Liver (tissue), 9 donors: ENCODE data around the gene MAPK1. TPM values are rescaled to one million over a fixed set of nuclear protein-coding genes. Genes with fewer than 3 reads are reported as not detected.
"Not testable (repeated sequence)": the region's sequence is repeated elsewhere in the genome, so short reads cannot be mapped to it uniquely, and the experiment has no call there.

Source experiments
- DNase-seq: peaks from one replicate; pipeline ENCODE4 v3.0.0-alpha.2; 2017; ENCODE audit warnings: low spot score
- H3K27ac ChIP-seq, 2 donors: one replicate each; pipeline ENCODE4 v1.7.0; 2013; ENCODE audit warnings: inconsistent platforms in 2 of 2, low read length in 2 of 2, control low read depth in 1 of 2, low read depth in 1 of 2, mild to moderate bottlenecking in 1 of 2
- H3K27me3 ChIP-seq, 4 donors: one replicate each; pipeline versions ENCODE4 v1.6.1 to v1.7.0; 2013; ENCODE audit warnings: low read length in 3 of 4, inconsistent platforms in 1 of 4, mild to moderate bottlenecking in 1 of 4, moderate library complexity in 1 of 4; ENCODE audit not compliant: control insufficient read depth in 4 of 4, insufficient read depth in 4 of 4
- H3K36me3 ChIP-seq, 4 donors: one replicate each; pipeline versions ENCODE4 v1.6.1 to v1.7.0; 2013; ENCODE audit warnings: low read length in 3 of 4, mild to moderate bottlenecking in 3 of 4, low read depth in 1 of 4, moderate library complexity in 1 of 4; ENCODE audit not compliant: control insufficient read depth in 4 of 4, insufficient read depth in 3 of 4
- H3K4me1 ChIP-seq, 4 donors: one replicate each; pipeline versions ENCODE4 v1.6.1 to v1.7.0; 2013; ENCODE audit warnings: low read length in 3 of 4, mild to moderate bottlenecking in 3 of 4, moderate library complexity in 1 of 4; ENCODE audit not compliant: control insufficient read depth in 4 of 4, insufficient read depth in 4 of 4
- H3K4me3 ChIP-seq, 3 donors: one replicate each; pipeline versions ENCODE4 v1.6.1 to v1.7.0; 2013; ENCODE audit warnings: low read length in 3 of 3, control low read depth in 1 of 3, low read depth in 1 of 3, mild to moderate bottlenecking in 1 of 3
- H3K9ac ChIP-seq, 2 donors: one replicate each; pipeline ENCODE4 v1.7.0; 2013; ENCODE audit warnings: low read length in 2 of 2, mild to moderate bottlenecking in 2 of 2, moderate library complexity in 2 of 2, control low read depth in 1 of 2, low read depth in 1 of 2
- H3K9me3 ChIP-seq, 4 donors: one replicate each; pipeline versions ENCODE4 v1.6.1 to v1.7.0; 2013; ENCODE audit warnings: low read length in 3 of 4; ENCODE audit not compliant: control insufficient read depth in 4 of 4
- ATF3 ChIP-seq: IDR thresholded peaks from 2 replicates; pipeline ENCODE4 v1.6.1; 2016; ENCODE audit warnings: antibody characterized with exemption
- CTCF ChIP-seq: fragments of 150-350 bp; IDR thresholded peaks from 2 replicates; pipeline ENCODE4 v1.5.1; 2017; ENCODE audit warnings: improper control_type of control experiment, low read depth, low read length; ENCODE audit not compliant: missing input control
- EGR1 ChIP-seq, 2 donors: IDR thresholded peaks; 2 replicates each; pipeline ENCODE4 v1.6.1; 2016 to 2018; ENCODE audit warnings: antibody characterized with exemption in 2 of 2, low read depth in 2 of 2
- FOXA1 ChIP-seq: IDR thresholded peaks from 2 replicates; pipeline ENCODE4 v1.6.1; 2016; ENCODE audit warnings: antibody characterized with exemption
- HNF4G ChIP-seq: IDR thresholded peaks from 2 replicates; pipeline ENCODE4 v1.6.1; 2016; ENCODE audit warnings: antibody characterized with exemption
- JUND ChIP-seq, 2 donors: IDR thresholded peaks; 2 replicates each; pipeline ENCODE4 v1.6.1; 2016; ENCODE audit warnings: antibody characterized with exemption in 2 of 2
- NR2F2 ChIP-seq: IDR thresholded peaks from 2 replicates; pipeline ENCODE4 v1.6.1; 2016; ENCODE audit warnings: antibody characterized with exemption
- RAD21 ChIP-seq, 2 donors: IDR thresholded peaks; 2 replicates each; pipeline ENCODE4 v1.6.1; 2016; ENCODE audit warnings: antibody characterized with exemption in 2 of 2, mild to moderate bottlenecking in 2 of 2
- REST ChIP-seq: IDR thresholded peaks from 2 replicates; pipeline ENCODE4 v1.6.1; 2016; ENCODE audit warnings: antibody characterized with exemption, mild to moderate bottlenecking
- SP1 ChIP-seq: IDR thresholded peaks from 2 replicates; pipeline ENCODE4 v1.6.1; 2018; ENCODE audit warnings: antibody characterized with exemption, mild to moderate bottlenecking
- TAF1 ChIP-seq: conservative IDR thresholded peaks from 2 replicates; pipeline ENCODE4 v1.6.1; 2016; ENCODE audit warnings: antibody characterized with exemption, mild to moderate bottlenecking
- WGBS: extraction: QIAGEN DNeasy Blood & Tissue Kit; methylation state at CpG from one replicate; pipeline ENCODE4 v1.1.7; 2013; 5-methylcytosine and 5-hydroxymethylcytosine counted together
- polyA plus RNA-seq, 2 donors: library from polyadenylated mRNA; stranded (reverse) in 1 of 2; unstranded in 1 of 2; fragments of 200-250 nt in 1 of 2; fragments of >200 nt in 1 of 2; fragmentation: Nextera tagmentation in 1 of 2; extraction: Ambion mirVana in 1 of 2; gene quantifications; one replicate each; pipeline versions ENCODE4 v1.2.1 to v1.2.3, GENCODE V29; 2013 to 2015
- total RNA-seq, 2 donors: library from RNA; depleted of rRNA; stranded (reverse); fragments of >200 nt; gene quantifications; one replicate each; pipeline ENCODE4 v1.2.3, GENCODE V29; 2014
- donor health status: healthy.
- donor health status: healthy.
- donor health status: healthy.
- donor health status: healthy.
- donor health status: healthy.

Gene MAPK1
- total and polyA plus RNA-seq, 4 donors: 8.3 to 31.8 (median 22.8) TPM

- TF ChIP-seq REST (no peak), SP1 (no peak), HNF4G (no peak), FOXA1 (no peak), EGR1 (IDR thresholded peaks at IDR 0.05; ENCODE audit: low read depth in 2 of 2) (no peak)
Measured at GRCh38 chr22:21907638-21908522, 40.4 kb upstream of the MAPK1 start (continued).

GRCh38 chr22:21905234-21905633, 37.8 kb upstream of the MAPK1 start:
- not testable (repeated sequence) for H3K36me3 ChIP-seq, DNase-seq, H3K9me3 ChIP-seq, H3K27me3 ChIP-seq, H3K9ac ChIP-seq, H3K4me1 ChIP-seq, H3K27ac ChIP-seq, H3K4me3 ChIP-seq
- WGBS: 95% methylated on average over 11 of the region's 11 CpGs

- no peaks in the 10 kb centered on the region for H3K9me3 ChIP-seq
- H3K36me3 ChIP-seq: no peaks in the 10 kb centered on the region
- no peak for DNase-seq
- no peak overlapping the region for H3K27ac ChIP-seq
- H3K9ac ChIP-seq: no peak overlapping the region
- no peaks in the 10 kb centered on the region for H3K4me1 ChIP-seq
- no peaks in the 10 kb centered on the region for H3K27me3 ChIP-seq
- no peak overlapping the region for H3K4me3 ChIP-seq
- 98% methylated on average over 4 of the region's 4 CpGs for WGBS
- TF ChIP-seq JUND (IDR thresholded peaks at IDR 0.05): no peak
- no peak for TF ChIP-seq ATF3
- no peak for TF ChIP-seq SP1
Measured at GRCh38 chr22:21904250-21904789, 36.9 kb upstream of the MAPK1 start.

GRCh38 chr22:21903283-21903682, 35.8 kb upstream of the MAPK1 start:
- Histone ChIP-seq H3K4me1 (no peaks in the 10 kb centered on the region), H3K27me3 (no peaks in the 10 kb centered on the region), H3K27ac (no peak overlapping the region), H3K9ac (no peak overlapping the region), H3K4me3 (no peak overlapping the region), H3K9me3 (no peaks in the 10 kb centered on the region), H3K36me3 (no peaks in the 10 kb centered on the region)
- TF ChIP-seq CTCF (no peak), NR2F2 (no peak), RAD21 (IDR thresholded peaks at IDR 0.05) (no peak), TAF1 (no peak), EGR1 (IDR thresholded peaks at IDR 0.05; ENCODE audit: low read depth in 2 of 2) (no peak)
- no peak for DNase-seq
- WGBS: 93% methylated on average over 4 of the region's 4 CpGs
